Choroid plexus epithelial cell (primary cell): ENCODE results near the gene TP53I3.
"Not testable (repeated sequence)": the region's sequence is repeated elsewhere in the genome, so short reads cannot be mapped to it uniquely, and the experiment has no call there.

Experiments
- DNase-seq: peaks from one replicate; pipeline ENCODE4 v3.0.0-alpha.2; 2010; ENCODE audit warnings: low read depth
- H3K4me3 ChIP-seq: 2 replicates; pipeline ENCODE4 v1.5.1; 2011; ENCODE audit warnings: low read depth, mild to moderate bottlenecking, control low read depth, low read length, moderate library complexity
- CTCF ChIP-seq: conservative IDR thresholded peaks from 2 replicates; pipeline ENCODE4 v1.5.1; 2011; ENCODE audit warnings: low read depth, mild to moderate bottlenecking, control low read depth, inconsistent platforms, low read length, moderate library complexity

TP53I3 gene

DNA sequence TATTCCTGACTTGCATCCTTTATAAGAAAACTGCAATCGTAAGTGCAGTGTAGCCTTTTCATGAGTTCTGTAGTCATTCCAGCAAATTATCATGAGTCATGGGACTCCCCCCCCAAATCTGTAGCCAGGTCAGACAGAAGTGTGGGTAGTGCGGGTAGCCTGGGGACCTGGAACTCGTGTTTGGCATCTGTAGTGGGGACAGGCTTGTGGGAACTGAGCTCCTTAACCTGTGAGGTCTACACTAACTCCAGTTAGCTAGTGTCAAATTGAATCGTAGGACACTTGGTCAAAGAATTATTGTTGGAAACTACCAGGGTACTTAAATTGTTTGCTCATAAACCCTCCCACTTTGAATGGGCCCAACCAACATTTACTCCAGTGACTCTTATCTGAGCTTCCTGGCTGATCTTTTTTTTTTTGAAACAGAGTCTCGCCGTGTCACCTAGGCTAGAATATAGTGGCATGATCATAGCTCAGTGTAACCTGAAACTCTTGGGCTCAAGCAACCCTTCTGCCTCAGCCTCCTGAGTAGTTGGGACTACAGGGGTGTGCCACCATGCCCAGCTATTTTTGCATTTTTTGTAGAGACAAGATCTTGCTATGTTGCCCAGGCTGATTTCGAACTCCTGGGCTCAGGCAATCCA is 26.1 kb upstream of the TP53I3 start:
- no peak for DNase-seq
- no peak overlapping the region for H3K4me3 ChIP-seq
- no peak for TF ChIP-seq CTCF

DNA sequence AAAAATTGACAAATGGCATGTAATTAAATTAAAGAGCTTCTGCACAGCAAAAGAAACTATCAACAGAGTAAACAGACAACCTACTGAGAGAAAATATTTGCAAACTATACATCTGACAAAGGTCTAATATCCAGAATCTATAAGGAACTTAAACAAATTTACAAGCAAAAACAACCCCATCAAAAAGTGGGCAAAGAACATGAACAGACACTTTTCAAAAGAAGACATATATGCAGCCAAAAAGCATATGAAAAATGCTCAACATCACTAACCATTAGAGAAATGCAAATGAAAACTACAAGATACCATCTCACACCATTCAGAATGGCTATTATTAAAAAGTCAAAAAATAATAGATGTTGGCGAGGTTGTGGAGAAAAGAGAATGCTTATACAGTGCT is 24.8 kb upstream of the TP53I3 start:
- H3K4me3 ChIP-seq, DNase-seq: not testable (repeated sequence)

DNA sequence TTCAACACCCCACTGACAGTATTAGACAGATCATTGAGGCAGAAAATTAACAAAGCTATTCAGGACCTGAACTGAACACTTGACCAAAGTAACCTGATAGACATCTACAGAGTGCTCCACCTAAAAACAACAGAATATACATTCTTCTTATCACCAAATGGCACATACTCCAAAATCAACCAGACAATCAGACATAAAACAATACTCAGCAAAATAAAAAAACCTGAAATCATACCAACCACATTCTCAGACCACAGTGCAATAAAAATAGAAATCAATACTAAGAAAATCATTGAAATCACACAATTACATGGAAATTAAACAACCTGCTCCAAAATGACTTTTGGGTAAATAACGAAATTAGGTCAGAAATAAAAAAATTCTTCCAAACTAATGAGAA is 22.7 kb upstream of the TP53I3 start:
- no peak for DNase-seq
- TF ChIP-seq CTCF, result no peak
- H3K4me3 ChIP-seq, result no peak overlapping the region

DNA sequence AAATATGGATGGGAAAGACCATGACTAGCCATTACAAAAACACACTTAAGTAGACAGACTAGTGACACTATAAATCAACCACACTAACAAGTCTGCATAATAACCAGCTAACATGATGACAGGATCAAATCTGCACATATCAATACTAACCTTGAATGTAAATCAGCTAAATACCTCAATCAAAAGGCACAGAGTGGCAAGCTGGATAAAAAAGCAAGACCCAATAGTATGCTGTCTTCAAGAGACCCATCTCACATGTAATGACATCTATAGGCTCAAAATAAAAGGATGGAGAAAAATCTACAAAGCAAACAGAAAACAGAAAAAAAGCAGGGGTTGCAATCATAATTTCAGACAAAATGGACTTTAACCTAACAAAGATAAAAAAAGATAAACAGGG is 22.2 kb upstream of the TP53I3 start:
- no peak overlapping the region for H3K4me3 ChIP-seq
- DNase-seq, result no peak
- TF ChIP-seq CTCF, result no peak

GRCh38 chr2:24105816-24106215 is 21.2 kb upstream of the TP53I3 start:
- peak; percentile 7 for DNase-seq
- H3K4me3 ChIP-seq, result no peak overlapping the region
- TF ChIP-seq CTCF, result no peak

GRCh38 chr2:24104906-24105305 is 20.3 kb upstream of the TP53I3 start:
- TF ChIP-seq CTCF, result no peak
- no peak overlapping the region for H3K4me3 ChIP-seq
- no peak for DNase-seq

- DNase-seq, result no peak
- no peak for TF ChIP-seq CTCF
- H3K4me3 ChIP-seq, result no peak overlapping the region
Measured at GRCh38 chr2:24104110-24104650, 19.5 kb upstream of the TP53I3 start.
